Tibial nerve (tissue), 4 donors: ENCODE results near the gene CCL5.

ENCODE experiments used
- EP300 ChIP-seq, 2 donors: sonication (generic); formaldehyde crosslinking; IDR thresholded peaks; one replicate each; pipeline ENCODE4 v1.6.1; 2017; ENCODE audit warnings: antibody characterized with exemption in 2 of 2, mild to moderate bottlenecking in 1 of 2
- TF ChIP-seq, protein P1 (sequence below), 5 experiments: fragments of 200-600 bp in 3 of 5; fragments of 450-650 bp in 2 of 5; sonication (generic) in 3 of 5; IDR thresholded peaks; one replicate each; pipeline ENCODE4 v1.5.1; 2016 to 2019; ENCODE audit warnings: antibody characterized with exemption in 5 of 5, mild to moderate bottlenecking in 3 of 5, moderate library complexity in 2 of 5

DNA sequence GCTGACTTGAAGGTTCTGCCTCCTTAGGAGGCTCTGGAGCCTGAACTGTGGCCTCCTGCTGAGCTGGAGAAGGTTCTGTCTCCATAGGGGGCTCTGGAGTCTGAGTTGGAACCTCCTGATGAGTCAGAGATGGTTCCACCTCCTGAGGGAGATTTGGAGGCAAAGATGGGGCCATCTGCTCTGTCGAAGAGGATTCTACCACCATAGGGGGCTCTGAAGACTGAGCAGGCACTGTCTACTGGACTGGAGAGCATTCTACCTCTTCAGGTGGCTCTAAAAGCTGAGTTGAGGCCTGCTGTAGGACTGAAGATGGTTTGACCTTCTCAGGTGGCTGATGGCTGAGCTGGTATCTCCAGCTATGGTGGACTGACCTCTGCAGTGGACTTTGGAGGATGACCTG is 34.2 kb upstream of the CCL5 start:
- TF ChIP-seq, protein P1, sequence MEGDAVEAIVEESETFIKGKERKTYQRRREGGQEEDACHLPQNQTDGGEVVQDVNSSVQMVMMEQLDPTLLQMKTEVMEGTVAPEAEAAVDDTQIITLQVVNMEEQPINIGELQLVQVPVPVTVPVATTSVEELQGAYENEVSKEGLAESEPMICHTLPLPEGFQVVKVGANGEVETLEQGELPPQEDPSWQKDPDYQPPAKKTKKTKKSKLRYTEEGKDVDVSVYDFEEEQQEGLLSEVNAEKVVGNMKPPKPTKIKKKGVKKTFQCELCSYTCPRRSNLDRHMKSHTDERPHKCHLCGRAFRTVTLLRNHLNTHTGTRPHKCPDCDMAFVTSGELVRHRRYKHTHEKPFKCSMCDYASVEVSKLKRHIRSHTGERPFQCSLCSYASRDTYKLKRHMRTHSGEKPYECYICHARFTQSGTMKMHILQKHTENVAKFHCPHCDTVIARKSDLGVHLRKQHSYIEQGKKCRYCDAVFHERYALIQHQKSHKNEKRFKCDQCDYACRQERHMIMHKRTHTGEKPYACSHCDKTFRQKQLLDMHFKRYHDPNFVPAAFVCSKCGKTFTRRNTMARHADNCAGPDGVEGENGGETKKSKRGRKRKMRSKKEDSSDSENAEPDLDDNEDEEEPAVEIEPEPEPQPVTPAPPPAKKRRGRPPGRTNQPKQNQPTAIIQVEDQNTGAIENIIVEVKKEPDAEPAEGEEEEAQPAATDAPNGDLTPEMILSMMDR (IDR thresholded peaks at IDR 0.05): no peak
- TF ChIP-seq EP300 (IDR thresholded peaks at IDR 0.05): no peak
